H1 (cell line): ENCODE data around the gene CDH19. TPM values are rescaled to one million over a fixed set of nuclear protein-coding genes. Genes with fewer than 3 reads are reported as not detected.

Experiments used
- CTCF ChIA-PET: fragments of 300-600 bp; sonication (Branson Sonifier 250); formaldehyde crosslinking; loops from one replicate; lab custom pipeline; 2021; ENCODE audit not compliant: partially characterized antibody; lab: Charles Lee
- POLR2A ChIA-PET: fragments of 300-600 bp; sonication (Branson Sonifier 250); formaldehyde crosslinking; loops from one replicate; lab custom pipeline; 2021; ENCODE audit warnings: inconsistent platforms; ENCODE audit not compliant: partially characterized antibody; lab: Charles Lee
- DNase-seq, 2 experiments: peaks; one replicate each; pipeline versions ENCODE4 v3.0.0 to v3.0.0-alpha.2; 2010 to 2022; ENCODE audit warnings: low spot score in 2 of 2, low read depth in 1 of 2, mixed read lengths in 1 of 2
- FAIRE-seq: peaks from 2 replicates; lab custom pipeline; 2011; peaks lifted over from hg19 to GRCh38; lab: Jason Lieb, UNC
- H2AFZ ChIP-seq: 2 replicates; pipeline ENCODE4 v1.8.1; 2012; ENCODE audit warnings: low read length, inconsistent platforms
- H2AK5ac ChIP-seq: 2 replicates; pipeline ENCODE4 v1.6.1; 2013; ENCODE audit warnings: low read depth, low read length
- H2BK120ac ChIP-seq: replicated peaks from 2 replicates; pipeline ENCODE3; 2013; ENCODE audit warnings: low read depth, low read length, inconsistent platforms
- H2BK12ac ChIP-seq: 2 replicates; pipeline ENCODE4 v1.6.1; 2013; ENCODE audit warnings: low read depth, low read length
- H2BK15ac ChIP-seq: 2 replicates; pipeline ENCODE4 v1.6.1; 2013; ENCODE audit warnings: low read length
- H2BK20ac ChIP-seq: 2 replicates; pipeline ENCODE4 v1.6.1; 2013; ENCODE audit warnings: low read length
- H2BK5ac ChIP-seq: 2 replicates; pipeline ENCODE4 v1.6.1; 2013; ENCODE audit warnings: low read depth, low read length
- H3K14ac ChIP-seq: 2 replicates; pipeline ENCODE4 v1.6.1; 2013; ENCODE audit warnings: inconsistent platforms; ENCODE audit not compliant: insufficient read length
- H3K18ac ChIP-seq: 2 replicates; pipeline ENCODE4 v1.6.1; 2013; ENCODE audit warnings: low read length; ENCODE audit errors: extremely low read depth
- H3K23ac ChIP-seq: 2 replicates; pipeline ENCODE4 v1.6.1; 2013; ENCODE audit warnings: inconsistent platforms; ENCODE audit not compliant: insufficient read length
- H3K23me2 ChIP-seq: 2 replicates; pipeline ENCODE4 v1.6.1; 2013; ENCODE audit warnings: low read depth, low read length
- H3K27ac ChIP-seq: 2 replicates; pipeline ENCODE4 v1.6.1; 2011; ENCODE audit warnings: low read depth, low read length, inconsistent platforms
- H3K27me3 ChIP-seq, 4 experiments: replicated peaks in 1 of 4; 1 replicate in 1 of 4; 2 replicates in 3 of 4; pipeline versions ENCODE4 v1.6.1 to v1.8.1; 2011 to 2013; ENCODE audit warnings: low read length in 3 of 4, mild to moderate bottlenecking in 3 of 4, inconsistent platforms in 2 of 4, mixed read lengths in 2 of 4, moderate library complexity in 1 of 4; ENCODE audit not compliant: control insufficient read depth in 3 of 4, insufficient read depth in 3 of 4; ENCODE audit errors: extremely low read depth in 1 of 4
- H3K36me3 ChIP-seq, 4 experiments: 2 replicates each; pipeline versions ENCODE4 v1.6.1 to v1.8.1; 2011 to 2013; ENCODE audit warnings: mild to moderate bottlenecking in 4 of 4, low read length in 3 of 4, moderate library complexity in 2 of 4, control low read depth in 1 of 4, inconsistent platforms in 1 of 4; ENCODE audit not compliant: insufficient read depth in 4 of 4, control insufficient read depth in 2 of 4
- H3K4ac ChIP-seq: replicated peaks from 2 replicates; pipeline ENCODE3; 2013; ENCODE audit warnings: low read length, low read depth, mixed read lengths, inconsistent platforms; ENCODE audit not compliant: insufficient read length
- H3K4me1 ChIP-seq, 4 experiments: replicated peaks in 1 of 4; 1 replicate in 1 of 4; 2 replicates in 3 of 4; pipeline versions ENCODE4 v1.6.1 to v1.8.1; 2011 to 2013; ENCODE audit warnings: low read length in 3 of 4, inconsistent platforms in 2 of 4, mixed read lengths in 1 of 4; ENCODE audit not compliant: insufficient read depth in 4 of 4, control insufficient read depth in 3 of 4
- H3K4me2 ChIP-seq, 2 experiments: 2 replicates each; pipeline versions ENCODE4 v1.6.1 to v1.8.1; 2011 to 2013; ENCODE audit warnings: low read depth in 2 of 2, low read length in 2 of 2, control low read depth in 1 of 2, inconsistent platforms in 1 of 2, mild to moderate bottlenecking in 1 of 2; ENCODE audit not compliant: insufficient read depth in 1 of 2
- H3K4me3 ChIP-seq, 4 experiments: fragments of 200-600, 300-600 bp in 1 of 4; sonication (generic), shearing (Covaris generic), sonication (Bioruptor Twin) in 1 of 4; 2 replicates each; pipeline versions ENCODE4 v1.5.1 to v1.8.1; 2011 to 2016; ENCODE audit warnings: low read length in 4 of 4, low read depth in 3 of 4, control low read depth in 2 of 4, inconsistent platforms in 2 of 4, mild to moderate bottlenecking in 2 of 4, mixed read lengths in 1 of 4, moderate library complexity in 1 of 4; ENCODE audit not compliant: insufficient read depth in 2 of 4; ENCODE audit errors: extremely low read depth in 1 of 4
- H3K56ac ChIP-seq: replicated peaks from 2 replicates; pipeline ENCODE3; 2013; ENCODE audit warnings: low read depth, mild to moderate bottlenecking, mixed read lengths, low read length, inconsistent platforms; ENCODE audit not compliant: insufficient read length
- H3K79me1 ChIP-seq: 2 replicates; pipeline ENCODE4 v1.6.1; 2013; ENCODE audit warnings: low read depth, low read length, control low read depth
- H3K79me2 ChIP-seq, 2 experiments: 2 replicates each; pipeline versions ENCODE4 v1.6.1 to v1.8.1; 2012 to 2013; ENCODE audit warnings: low read length in 2 of 2, mild to moderate bottlenecking in 2 of 2, inconsistent platforms in 1 of 2; ENCODE audit not compliant: insufficient read depth in 2 of 2, control insufficient read depth in 1 of 2
- H3K9ac ChIP-seq, 4 experiments: replicated peaks in 1 of 4; 1 replicate in 1 of 4; 2 replicates in 3 of 4; pipeline versions ENCODE4 v1.6.1 to v1.8.1; 2011 to 2013; ENCODE audit warnings: low read depth in 3 of 4, low read length in 3 of 4, control low read depth in 2 of 4, mild to moderate bottlenecking in 2 of 4, moderate library complexity in 2 of 4, inconsistent platforms in 1 of 4; ENCODE audit errors: extremely low read depth in 1 of 4
- H3K9me3 ChIP-seq, 2 experiments: 2 replicates each; pipeline versions ENCODE4 v1.6.1 to v1.8.1; 2012 to 2013; ENCODE audit warnings: mild to moderate bottlenecking in 2 of 2, moderate library complexity in 2 of 2, control low read depth in 1 of 2, inconsistent platforms in 1 of 2, low read depth in 1 of 2, low read length in 1 of 2, mixed read lengths in 1 of 2; ENCODE audit not compliant: insufficient read depth in 2 of 2
- H4K20me1 ChIP-seq, 2 experiments: replicated peaks in 1 of 2; 2 replicates each; pipeline versions ENCODE3 to v1.8.1; 2011 to 2013; ENCODE audit warnings: inconsistent platforms in 2 of 2, low read length in 2 of 2, mild to moderate bottlenecking in 1 of 2; ENCODE audit not compliant: insufficient read depth in 2 of 2, control insufficient read depth in 1 of 2
- H4K5ac ChIP-seq: 2 replicates; pipeline ENCODE4 v1.6.1; 2013; ENCODE audit warnings: low read length, low read depth, mixed read lengths, inconsistent platforms; ENCODE audit not compliant: insufficient read length
- H4K8ac ChIP-seq: 2 replicates; pipeline ENCODE4 v1.8.0; 2013; ENCODE audit warnings: mild to moderate bottlenecking, moderate library complexity, low read length, inconsistent platforms; ENCODE audit not compliant: insufficient read depth; ENCODE audit errors: extremely low read depth
- H4K91ac ChIP-seq: replicated peaks from 2 replicates; pipeline ENCODE3; 2013; ENCODE audit warnings: low read length, mixed read lengths, inconsistent platforms; ENCODE audit not compliant: insufficient read length
- BACH1 ChIP-seq: IDR thresholded peaks from 2 replicates; pipeline ENCODE4 v1.6.1; 2012; ENCODE audit warnings: low read length, improper control_type of control experiment
- BRCA1 ChIP-seq: IDR thresholded peaks from 2 replicates; pipeline ENCODE4 v1.6.1; 2012; ENCODE audit warnings: low read depth, low read length, improper control_type of control experiment
- CTBP2 ChIP-seq: IDR thresholded peaks from 2 replicates; pipeline ENCODE4 v1.7.0; 2011; ENCODE audit warnings: borderline replicate concordance, mild to moderate bottlenecking, moderate library complexity, mixed read lengths, low read length; ENCODE audit not compliant: insufficient read depth, insufficient read length
- FOSL1 ChIP-seq: IDR thresholded peaks from 2 replicates; pipeline ENCODE4 v1.6.1; 2011; ENCODE audit warnings: mild to moderate bottlenecking, low read depth, low read length, moderate library complexity; ENCODE audit not compliant: insufficient read depth
- HDAC2 ChIP-seq, 2 experiments: fragments of 300-600 bp in 1 of 2; sonication (generic) in 1 of 2; IDR thresholded peaks; 2 replicates each; pipeline ENCODE4 v1.6.1; 2011 to 2012; ENCODE audit warnings: low read depth in 2 of 2, low read length in 2 of 2, mild to moderate bottlenecking in 2 of 2, moderate library complexity in 2 of 2, borderline replicate concordance in 1 of 2, inconsistent platforms in 1 of 2
- JUND ChIP-seq: IDR thresholded peaks from 2 replicates; pipeline ENCODE4 v1.6.1; 2011; ENCODE audit warnings: mild to moderate bottlenecking, improper control_type of control experiment, low read length
- RFX5 ChIP-seq: IDR thresholded peaks from 2 replicates; pipeline ENCODE4 v1.6.1; 2011; ENCODE audit warnings: low read depth, low read length, improper control_type of control experiment, borderline replicate concordance
- SP2 ChIP-seq: IDR thresholded peaks from 2 replicates; pipeline ENCODE4 v1.6.1; 2012; ENCODE audit warnings: mild to moderate bottlenecking, low read length, inconsistent platforms
- TEAD4 ChIP-seq: IDR thresholded peaks from 2 replicates; pipeline ENCODE4 v1.6.1; 2012; ENCODE audit warnings: low read depth, low read length, inconsistent platforms, mixed read lengths
- WGBS, 2 experiments: shearing (Covaris generic) in 1 of 2; methylation state at CpG; one replicate each; pipeline versions ENCODE4 v1.1.6 to v1.1.7; 2013 to 2015; ENCODE audit warnings: low lambda C conversion rate in 2 of 2, mixed read lengths in 2 of 2, inconsistent platforms in 1 of 2, low coverage in 1 of 2, missing lambda C conversion rate in 1 of 2; ENCODE audit not compliant: insufficient replicate concordance in 2 of 2, insufficient coverage in 1 of 2, insufficient read length in 1 of 2; ENCODE audit errors: extremely low coverage in 1 of 2, missing lambda C conversion rate in 1 of 2; 5-methylcytosine and 5-hydroxymethylcytosine counted together
- polyA plus RNA-seq, 7 experiments: library from polyadenylated mRNA; depleted of rRNA in 3 of 7; stranded (reverse) in 5 of 7; unstranded in 2 of 7; fragments of >200 nt in 5 of 7; fragments of 200-250 nt in 2 of 7; gene quantifications; 1 replicate in 5 of 7; 2 replicates in 1 of 7; 4 replicates in 1 of 7; pipeline versions ENCODE4 v1.2.1 to v1.2.3, GENCODE V29; 2011 to 2013; ENCODE audit warnings: missing spikeins in 2 of 7, mixed read lengths in 2 of 7
- total RNA-seq: library from RNA; stranded (reverse); fragmentation: NEBNext Ultra II Directional; extraction: Animal tissue kit (Norgen Biotek cat#: 25700); gene quantifications from 2 replicates; pipeline ENCODE4 v1.2.1, GENCODE V29; 2021
- TF ChIP-seq, protein P1 (sequence below): IDR thresholded peaks from 2 replicates; pipeline ENCODE4 v1.6.1; 2012; ENCODE audit warnings: low read length, inconsistent platforms

Gene CDH19
- total and polyA plus RNA-seq, 2 of the 8 experiments (the other 6 are each of a cell fraction or from before 2014, with no cell fraction given), result not detected

GRCh38 chr18:66553824-66554223 lies 50.1 kb downstream of the CDH19 start:
- Histone ChIP-seq H3K4ac (no peak overlapping the region), H2AFZ (no peak overlapping the region), H3K79me1 (no peaks in the 10 kb centered on the region), H3K9ac (no peak overlapping the region), H3K56ac (no peak overlapping the region), H3K23ac (no peak overlapping the region), H3K14ac (no peak overlapping the region), H3K9me3 (no peaks in the 10 kb centered on the region), H2AK5ac (no peak overlapping the region), H3K4me1 (no peaks in the 10 kb centered on the region), H2BK20ac (no peak overlapping the region), H2BK15ac (no peak overlapping the region), H4K20me1 (no peaks in the 10 kb centered on the region), H4K8ac (no peak overlapping the region), H3K23me2 (no peaks in the 10 kb centered on the region), H2BK120ac (no peak overlapping the region), H3K27me3 (no peaks in the 10 kb centered on the region), H3K18ac (no peak overlapping the region), H3K79me2 (no peaks in the 10 kb centered on the region), H2BK5ac (no peak overlapping the region), H3K4me2 (no peak overlapping the region), H3K36me3 (no peaks in the 10 kb centered on the region), H3K4me3 (no peak overlapping the region), H2BK12ac (no peak overlapping the region), H4K5ac (no peak overlapping the region), H4K91ac (no peak overlapping the region), H3K27ac (no peak overlapping the region)
- WGBS, 2 experiments, result 92% methylated on average over 1 of the region's 1 CpG; no CpG with 5 or more reads in 1 of the 2 experiments
- DNase-seq (no peak), FAIRE-seq (no peak)
- ChIA-PET POLR2A (no interaction called here), CTCF (no interaction called here)
- TF ChIP-seq RFX5 (no peak), CTBP2 (no peak), BRCA1 (no peak), BACH1 (no peak), TEAD4 (no peak), FOSL1 (no peak), HDAC2 (IDR thresholded peaks at IDR 0.05; ENCODE audit: borderline replicate concordance in 1 of 2, low read depth in 2 of 2, low read length in 2 of 2) (no peak), SP2 (no peak), JUND (no peak)
- TF ChIP-seq, protein P1, sequence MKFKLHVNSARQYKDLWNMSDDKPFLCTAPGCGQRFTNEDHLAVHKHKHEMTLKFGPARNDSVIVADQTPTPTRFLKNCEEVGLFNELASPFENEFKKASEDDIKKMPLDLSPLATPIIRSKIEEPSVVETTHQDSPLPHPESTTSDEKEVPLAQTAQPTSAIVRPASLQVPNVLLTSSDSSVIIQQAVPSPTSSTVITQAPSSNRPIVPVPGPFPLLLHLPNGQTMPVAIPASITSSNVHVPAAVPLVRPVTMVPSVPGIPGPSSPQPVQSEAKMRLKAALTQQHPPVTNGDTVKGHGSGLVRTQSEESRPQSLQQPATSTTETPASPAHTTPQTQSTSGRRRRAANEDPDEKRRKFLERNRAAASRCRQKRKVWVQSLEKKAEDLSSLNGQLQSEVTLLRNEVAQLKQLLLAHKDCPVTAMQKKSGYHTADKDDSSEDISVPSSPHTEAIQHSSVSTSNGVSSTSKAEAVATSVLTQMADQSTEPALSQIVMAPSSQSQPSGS, result no peak
